ENCODE results near the gene ACTR3.

DNA sequence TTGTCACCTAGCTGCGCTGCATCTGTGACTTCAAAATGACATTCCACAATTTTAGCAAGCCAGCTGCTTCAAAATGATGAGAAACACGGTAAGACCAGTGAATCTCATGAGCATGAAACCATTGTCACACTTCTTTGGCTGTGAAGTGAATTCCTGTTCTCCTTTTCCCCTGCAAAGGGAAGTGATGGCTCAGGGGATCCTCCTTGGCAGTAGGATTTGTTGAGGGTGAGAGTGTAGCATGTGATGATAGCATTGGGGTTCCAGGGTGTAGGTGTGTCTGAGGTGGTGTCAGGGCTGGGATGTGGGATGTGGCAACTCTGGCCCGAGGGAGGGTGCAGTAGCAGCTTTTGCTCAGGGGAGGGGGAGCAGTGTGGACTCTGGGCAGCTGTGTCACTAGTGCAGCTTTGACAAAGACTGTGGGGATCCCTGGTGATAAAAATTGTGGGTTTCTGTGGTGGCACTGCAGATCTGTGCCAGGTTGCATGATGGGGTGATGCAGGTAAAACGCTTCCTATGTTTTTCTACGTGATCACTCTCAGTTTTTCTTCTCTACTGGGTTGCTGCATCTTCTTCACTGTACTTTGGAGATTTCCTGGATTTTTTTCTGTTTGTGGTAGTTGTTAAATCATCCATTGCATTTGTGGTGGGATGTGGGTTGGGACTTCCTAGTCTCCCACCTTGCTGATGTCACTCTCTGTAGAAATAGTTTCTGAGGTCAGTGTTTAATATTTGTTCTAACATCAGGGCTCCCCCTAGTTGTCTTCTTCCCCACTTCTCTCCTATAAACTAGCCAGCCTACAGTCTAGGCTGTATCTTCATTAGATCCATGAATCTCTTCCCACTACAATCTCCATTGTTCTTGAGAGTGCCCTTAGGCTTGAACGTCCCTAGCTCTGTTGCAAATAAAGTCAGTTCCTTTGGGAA is 107.0 kb downstream of the ACTR3 start:
- TF ChIP-seq, protein P1, sequence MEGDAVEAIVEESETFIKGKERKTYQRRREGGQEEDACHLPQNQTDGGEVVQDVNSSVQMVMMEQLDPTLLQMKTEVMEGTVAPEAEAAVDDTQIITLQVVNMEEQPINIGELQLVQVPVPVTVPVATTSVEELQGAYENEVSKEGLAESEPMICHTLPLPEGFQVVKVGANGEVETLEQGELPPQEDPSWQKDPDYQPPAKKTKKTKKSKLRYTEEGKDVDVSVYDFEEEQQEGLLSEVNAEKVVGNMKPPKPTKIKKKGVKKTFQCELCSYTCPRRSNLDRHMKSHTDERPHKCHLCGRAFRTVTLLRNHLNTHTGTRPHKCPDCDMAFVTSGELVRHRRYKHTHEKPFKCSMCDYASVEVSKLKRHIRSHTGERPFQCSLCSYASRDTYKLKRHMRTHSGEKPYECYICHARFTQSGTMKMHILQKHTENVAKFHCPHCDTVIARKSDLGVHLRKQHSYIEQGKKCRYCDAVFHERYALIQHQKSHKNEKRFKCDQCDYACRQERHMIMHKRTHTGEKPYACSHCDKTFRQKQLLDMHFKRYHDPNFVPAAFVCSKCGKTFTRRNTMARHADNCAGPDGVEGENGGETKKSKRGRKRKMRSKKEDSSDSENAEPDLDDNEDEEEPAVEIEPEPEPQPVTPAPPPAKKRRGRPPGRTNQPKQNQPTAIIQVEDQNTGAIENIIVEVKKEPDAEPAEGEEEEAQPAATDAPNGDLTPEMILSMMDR (IDR thresholded peaks at IDR 0.05; ENCODE audit: low read depth, low read length, poor library complexity, severe bottlenecking), result no peak
- TF ChIP-seq EZH2phosphoT487 (IDR thresholded peaks at IDR 0.05; ENCODE audit: borderline replicate concordance, low read length), result no peak
